HL-60/S4 treated with phorbol 12-myristate 13-acetate at 8.2 ng/mL for 4 days and 3 days (cell line): ENCODE data around the gene SELENON.
"Not testable (repeated sequence)": the region's sequence is repeated elsewhere in the genome, so short reads cannot be mapped to it uniquely, and the experiment has no call there.

Experiments used
- in situ Hi-C: fragments of 300-500 bp; cut with MboI; formaldehyde crosslinking; loops from 2 replicates; pipeline ENCODE4 v1.15.0; 2022; ENCODE audit warnings: low sequenced_read_pairs

SELENON gene

DNA sequence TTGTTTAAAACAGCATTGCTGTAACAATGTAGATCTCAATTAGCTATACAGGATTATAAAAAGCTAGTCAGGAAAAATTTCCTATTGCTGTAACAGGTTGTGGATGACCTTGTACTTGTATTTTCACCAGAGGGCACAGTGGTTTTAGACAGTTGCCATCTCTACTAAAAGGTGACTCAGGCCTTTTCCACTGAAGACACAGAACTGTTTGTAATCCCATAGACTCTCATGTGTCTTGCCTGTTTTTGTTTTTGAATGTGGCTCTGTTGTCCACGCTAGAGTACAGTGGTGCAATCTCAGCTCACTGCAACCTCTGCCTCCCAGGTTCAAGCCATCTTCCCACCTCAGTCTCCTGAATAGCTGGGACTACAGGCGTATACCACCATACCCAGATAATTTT lies 25.6 kb downstream of the SELENON start:
- in situ Hi-C loops: no loop called here

DNA sequence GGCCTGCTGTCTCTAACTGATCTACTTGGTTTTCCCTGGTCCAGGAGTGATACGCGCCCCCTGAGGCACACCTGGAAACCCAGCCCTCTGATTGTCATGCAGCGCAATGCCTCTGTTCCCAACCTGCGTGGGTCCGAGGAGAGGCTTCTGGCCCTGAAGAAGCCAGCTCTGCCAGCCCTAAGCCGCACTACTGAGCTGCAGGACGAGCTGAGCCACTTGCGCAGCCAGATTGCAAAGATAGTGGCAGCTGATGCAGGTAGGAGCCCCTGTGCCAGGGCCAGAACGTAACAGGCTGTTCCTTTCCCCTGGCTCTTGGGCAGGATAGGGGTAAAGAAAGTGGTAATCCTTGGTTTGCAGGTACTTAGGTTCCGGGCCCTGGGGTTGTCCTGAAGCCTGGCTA lies 26.6 kb downstream of the SELENON start:
- in situ Hi-C loops: no loop called here

DNA sequence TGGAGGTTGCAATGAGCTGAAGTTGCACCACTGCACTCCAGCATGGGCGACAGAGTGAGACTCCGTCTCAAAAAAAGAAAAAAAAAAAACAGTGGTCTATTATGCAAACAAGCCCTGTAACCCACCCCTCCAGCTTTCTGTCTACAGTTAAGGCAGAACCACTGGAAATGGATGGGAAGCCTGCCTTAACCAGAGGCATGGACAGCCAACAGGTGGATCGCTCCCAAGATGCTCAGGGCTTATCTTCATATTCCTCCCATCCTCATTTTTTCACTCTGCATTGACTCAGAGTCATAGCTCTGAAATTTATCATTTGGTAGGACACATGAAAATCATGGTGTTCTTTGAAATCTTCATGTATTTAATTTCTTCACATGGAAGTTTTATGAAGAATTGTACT lies 28.5 kb downstream of the SELENON start:
- in situ Hi-C loops: no loop called here

DNA sequence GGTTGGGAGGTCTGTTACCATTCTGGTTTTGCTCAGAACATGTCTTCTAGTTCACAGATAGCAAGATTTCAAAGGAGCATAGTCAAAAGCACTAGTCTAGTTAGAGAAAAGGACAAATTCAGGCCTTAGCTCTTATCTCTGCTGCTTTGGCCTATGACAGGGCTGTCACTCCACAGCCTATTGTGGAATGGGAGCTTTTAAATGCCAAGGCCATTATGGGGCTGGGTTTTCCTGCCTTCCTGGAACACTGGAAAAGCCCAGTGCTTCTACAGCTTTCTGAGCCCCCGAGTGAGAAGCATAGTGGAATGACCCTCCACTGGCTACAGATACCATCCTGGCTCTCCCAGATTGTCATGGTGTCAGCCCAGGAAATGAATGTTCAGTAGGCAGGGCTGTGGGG lies 29.1 kb downstream of the SELENON start:
- in situ Hi-C loops: no loop called here

DNA sequence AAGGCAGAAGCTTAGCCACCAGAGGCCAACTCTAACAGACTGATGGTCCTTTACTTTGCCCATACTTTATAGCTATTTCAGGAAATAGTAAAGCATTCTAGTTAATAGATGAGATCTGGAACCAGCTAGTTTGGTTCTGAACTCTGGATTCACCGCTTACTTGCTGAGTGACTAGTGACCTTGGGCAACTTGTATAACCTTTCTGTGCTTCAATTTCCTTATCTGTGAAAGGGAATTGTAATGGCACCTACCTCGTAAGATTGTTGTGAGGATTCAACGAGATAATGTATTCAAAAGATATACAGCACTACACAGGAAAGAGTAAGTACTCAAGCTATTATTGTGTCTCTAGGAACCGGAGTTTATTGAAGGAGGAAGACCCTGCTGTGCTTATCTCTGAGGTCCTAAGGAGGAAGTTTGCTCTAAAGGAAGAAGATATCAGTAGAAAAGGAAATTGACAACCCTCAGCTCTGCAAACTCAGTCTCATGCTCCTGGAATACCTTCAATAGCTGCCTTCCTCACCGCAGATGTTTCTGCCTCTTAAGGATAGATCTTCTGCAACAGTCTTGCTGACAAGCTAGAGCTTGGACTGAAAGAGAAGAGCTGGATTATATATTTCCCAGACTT lies 31.7 kb downstream of the SELENON start:
- in situ Hi-C loops: no loop called here

DNA sequence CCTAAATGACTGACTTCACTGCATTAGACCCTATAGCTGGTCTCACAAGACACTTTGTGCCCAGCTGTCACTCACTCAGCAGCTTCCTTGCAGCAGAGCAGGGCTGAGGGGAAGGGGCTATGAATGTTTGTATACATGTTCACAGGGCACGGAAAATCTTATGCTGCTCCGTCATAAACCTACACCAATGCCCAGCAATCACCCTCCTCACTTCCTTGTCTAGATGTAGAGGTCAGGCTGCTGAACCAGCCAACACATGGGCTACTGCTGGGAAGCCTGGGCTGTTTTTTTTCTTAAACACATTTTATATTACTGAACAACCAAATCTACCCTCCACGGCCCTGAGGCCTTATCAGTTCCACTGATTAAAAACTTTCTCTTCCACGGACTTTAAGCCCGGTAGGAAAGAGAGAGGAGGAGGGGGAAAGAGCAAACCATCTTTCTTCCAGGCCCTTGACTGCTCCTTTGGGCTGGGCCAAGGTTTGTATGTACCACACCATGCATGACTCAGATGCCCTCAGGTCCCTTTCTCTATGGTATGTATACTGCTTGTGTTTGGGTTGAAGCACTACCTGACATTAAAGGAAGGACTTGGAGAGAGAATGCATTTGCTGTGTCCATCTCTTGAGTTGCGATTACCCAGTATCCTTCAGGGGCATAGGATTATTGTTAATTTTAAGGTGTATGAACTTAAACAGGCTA lies 32.5 kb downstream of the SELENON start:
- in situ Hi-C loops: no loop called here

DNA sequence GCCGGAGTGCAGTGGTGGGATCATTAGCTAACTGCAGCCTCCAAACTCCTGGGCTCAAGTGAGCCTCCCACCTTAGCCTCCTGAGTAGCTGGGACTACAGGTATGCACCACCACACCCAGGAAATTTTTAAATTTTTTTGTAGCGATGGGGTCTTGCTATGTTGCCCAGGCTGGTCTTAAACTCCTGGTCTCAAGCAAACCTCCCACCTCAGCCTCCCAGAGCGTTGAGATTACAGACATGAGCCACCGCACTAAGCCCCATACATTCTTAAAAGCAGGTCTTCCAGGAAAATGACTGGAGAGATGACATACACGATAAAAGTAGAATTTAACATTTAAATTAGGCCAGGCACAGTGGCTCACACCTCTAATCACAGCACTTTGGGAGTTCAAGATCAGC lies 33.2 kb downstream of the SELENON start:
- in situ Hi-C loops: no loop called here

DNA sequence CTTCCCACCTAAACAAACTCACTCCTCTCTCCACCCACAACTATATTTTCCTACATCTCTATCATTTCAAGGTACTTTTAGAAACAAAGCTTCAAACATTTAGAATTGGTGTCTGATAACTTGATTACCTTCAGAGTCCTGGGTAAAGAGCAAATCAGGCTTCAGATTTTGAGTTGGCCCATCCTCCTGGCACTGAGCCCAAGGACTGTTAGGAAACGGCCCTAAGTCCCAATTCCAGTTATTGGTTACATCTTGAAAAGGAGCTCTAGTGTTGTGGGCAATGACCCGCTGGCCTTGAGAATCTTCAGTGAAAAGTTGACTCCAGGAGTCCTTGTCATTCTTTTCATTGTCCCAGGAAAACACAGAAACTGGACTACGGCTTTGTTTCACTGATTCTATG lies 34.9 kb downstream of the SELENON start:
- in situ Hi-C loops: no loop called here

DNA sequence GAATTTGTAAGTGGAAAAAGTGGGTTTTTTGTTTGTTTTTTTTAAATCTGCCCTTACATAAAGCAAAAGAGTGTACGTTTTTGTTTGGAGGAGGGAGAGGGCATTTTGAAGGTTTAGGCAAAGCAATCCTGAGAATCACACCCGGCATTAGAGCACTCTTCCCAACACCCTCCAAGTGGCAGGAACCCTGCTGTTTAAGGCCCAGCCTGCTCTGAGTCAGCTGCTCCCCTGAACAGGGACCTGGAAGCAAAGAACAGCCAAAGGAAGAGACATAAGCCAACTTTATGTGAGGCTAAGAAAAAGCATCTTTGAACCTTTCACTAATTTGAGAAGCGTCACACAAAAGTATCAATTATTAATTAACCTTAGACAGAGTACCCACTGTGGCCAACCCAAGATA lies 36.7 kb downstream of the SELENON start:
- in situ Hi-C loops: no loop called here

DNA sequence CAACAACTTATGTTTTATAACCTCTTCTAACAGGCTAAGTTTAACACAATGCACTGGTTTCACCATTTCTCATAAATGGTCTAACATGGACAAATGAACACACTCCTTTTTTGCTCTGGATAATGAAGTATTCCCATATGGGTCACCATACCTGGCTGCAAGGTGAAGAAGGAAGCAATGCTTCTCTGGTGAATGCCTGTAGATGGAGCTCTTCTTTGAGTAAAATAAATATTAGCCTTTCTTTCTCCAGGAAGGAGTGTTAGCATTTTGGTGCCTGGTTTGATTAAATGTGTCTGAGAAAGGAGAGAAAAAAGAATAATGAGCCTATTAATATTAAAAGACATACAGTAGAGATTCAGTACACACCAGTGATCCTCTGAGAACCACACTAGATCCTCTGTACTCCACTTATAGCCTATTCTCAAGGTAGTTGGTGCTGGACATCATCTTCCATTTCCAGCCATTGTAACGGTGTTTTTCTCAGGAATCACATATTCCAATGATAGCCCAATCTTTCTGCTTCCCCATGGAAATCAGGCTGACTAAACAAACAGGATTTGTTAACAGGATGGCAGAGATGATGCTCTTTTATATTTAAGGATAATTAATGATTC lies 37.4 kb downstream of the SELENON start:
- in situ Hi-C loops: no loop called here

DNA sequence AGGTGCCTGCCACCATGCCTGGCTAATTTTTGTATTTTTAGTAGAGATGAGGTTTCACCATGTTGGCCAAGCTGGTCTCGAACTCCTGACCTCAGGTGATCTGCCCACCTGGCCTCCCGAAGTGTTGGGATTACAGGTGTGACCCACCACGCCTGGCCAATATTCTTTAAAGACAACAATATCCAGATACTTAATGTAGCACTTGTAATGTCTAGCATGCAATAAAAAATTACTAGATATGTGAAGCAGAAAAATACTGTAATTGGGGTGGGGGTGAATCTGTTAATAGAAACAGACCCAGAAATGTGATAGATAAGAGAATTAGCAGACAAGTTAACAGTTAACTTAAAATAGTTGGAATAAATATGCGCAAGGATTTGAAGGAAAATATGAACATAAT lies 39.8 kb downstream of the SELENON start:
- in situ Hi-C loops: not testable (repeated sequence)

DNA sequence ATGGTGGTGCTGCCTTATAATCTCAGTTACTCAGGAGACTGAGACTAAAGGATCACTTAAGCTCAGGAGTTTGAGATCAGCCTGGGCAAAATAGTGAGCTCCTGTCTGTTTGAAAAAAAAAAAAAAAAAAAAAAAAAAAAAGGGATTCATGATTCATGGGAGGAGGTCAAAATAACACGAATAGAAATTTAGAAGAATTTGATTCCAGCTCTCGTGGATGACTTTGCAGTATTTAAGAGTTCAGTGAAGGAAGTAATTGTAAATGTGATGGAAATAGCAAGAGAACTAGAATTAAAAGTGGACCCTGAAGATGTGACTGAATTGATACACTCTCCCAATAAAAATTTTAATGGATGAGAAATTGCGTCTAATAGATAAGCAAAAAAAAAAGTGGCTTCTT lies 43.5 kb downstream of the SELENON start:
- in situ Hi-C loops: no loop called here

DNA sequence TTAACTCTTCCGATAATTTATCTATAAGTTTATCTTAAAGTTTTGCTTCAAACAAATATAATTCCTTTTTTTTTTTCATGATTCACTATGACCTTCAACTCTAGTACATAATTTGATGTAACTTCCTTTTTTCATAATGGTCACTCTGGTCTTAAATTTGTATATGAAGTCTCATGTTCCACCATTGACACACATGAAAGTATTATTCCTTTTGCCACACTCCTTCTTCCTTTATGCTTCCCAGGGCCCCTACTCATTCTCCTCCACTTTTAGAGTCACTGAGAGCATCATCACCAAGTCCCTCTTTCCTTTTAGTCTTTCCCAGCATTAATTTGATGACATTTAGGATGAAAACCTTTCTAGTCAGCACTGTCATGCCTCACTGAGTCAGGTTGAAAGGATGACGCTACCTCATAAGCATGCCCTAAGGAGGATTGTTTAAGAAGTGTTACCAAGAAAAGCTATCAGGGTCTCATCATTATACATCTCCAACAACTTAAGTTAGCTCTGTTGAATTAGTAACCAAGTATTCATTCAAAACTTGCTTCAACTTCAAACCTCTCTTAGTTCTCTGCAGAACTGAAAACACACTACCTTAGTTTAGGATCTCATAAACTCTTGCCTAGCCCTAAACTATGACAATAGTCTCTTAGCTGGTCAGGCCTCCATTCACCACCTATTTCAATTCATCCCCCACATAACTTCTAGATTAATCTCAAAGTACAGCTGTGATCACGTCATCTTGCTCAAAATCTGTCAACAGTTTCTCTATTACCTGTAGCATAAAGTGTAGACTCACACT lies 44.7 kb downstream of the SELENON start:
- in situ Hi-C loops: no loop called here

DNA sequence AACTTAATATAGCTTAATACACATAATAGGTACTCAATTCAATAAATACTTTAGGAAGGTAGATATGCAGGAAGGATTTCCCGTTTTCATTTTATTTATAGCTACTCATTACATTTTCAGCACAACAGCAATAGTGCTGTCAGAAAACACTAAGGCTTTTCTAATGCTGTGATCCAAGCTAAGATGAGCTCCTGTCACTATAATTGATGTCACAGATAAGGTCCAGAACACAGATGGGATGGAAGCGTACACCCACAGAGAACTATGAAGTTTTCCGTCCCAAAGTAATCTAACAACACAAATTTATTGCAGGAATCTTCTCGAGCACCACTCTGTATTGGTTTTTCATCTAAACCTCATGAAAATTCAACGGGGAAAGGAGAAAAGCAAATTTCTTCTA lies 45.7 kb downstream of the SELENON start:
- in situ Hi-C loops: no loop called here

DNA sequence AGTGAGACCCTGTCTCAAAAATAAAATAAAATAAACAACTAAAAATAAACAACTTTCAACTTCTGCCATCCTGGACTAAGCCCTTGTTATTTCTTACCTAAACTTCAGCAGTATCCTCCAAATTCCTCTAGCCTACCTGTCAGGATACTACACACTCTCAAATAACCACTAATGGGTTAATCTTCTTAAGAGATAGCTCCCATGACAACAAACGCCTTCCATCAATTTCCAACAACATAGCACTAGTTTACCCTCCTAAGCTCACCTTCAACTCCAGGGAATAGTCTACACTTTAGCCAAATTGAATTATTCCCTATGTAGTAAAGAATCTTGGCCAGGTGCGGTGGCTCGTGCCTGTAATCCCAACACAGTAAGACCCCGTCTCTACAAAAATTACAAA lies 47.9 kb downstream of the SELENON start:
- in situ Hi-C loops: no loop called here

DNA sequence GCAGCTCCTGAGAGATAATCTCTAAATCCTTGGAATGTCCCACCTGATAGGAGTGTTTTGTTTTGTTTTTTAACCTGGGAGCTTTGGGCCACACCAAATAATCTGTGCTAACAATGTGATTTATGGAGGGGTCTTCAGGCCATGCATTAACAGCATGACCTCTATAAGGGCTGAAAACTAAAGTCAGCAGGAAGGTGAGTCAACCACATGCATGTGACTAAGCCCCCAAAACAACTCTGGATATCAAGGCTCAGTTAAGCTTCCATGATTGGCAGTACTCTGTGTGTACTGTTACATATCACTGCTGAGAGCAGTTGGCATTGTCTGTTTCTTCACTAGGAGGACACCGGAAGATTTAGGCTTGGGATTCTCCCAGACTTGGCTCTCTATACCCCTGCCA lies 48.5 kb downstream of the SELENON start:
- in situ Hi-C loops: no loop called here

DNA sequence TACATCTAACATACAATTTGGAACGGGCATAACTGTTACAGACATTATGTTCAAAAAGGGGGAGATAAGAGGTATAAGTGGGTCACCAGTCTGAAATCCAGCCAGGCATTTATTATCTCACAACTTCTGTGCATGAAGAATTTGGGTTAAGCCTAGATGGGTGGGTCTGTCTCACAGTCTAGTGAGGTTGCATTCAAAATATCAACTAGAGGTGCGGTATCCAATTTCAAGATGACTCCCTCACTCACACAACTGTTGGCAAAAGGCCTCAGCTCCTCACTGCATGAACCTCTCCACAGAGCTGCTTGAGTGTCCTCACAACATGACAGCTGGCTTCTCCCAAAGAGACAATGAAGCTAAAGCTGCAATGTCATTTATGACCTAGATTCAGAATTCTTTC lies 54.6 kb downstream of the SELENON start:
- in situ Hi-C loops: no loop called here

DNA sequence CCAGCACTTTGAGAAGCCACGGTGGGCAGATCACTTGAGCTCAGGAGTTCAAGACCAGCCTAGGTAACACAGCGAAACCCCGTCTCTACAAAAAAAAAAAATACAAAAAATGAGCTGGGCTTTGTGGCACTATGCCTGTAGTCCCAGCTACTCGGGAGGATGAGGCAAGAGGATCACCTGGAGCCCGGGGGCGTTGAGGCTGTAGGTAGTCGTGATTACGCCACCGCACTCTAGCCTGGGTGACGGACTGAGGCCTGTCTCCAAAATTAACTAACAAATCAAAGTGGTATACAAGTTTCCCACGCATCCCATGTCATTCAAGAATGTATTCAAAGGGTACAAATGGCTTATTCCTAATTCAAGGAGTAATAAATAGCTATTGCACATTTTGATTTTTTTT lies 56.9 kb downstream of the SELENON start:
- in situ Hi-C loops: no loop called here

DNA sequence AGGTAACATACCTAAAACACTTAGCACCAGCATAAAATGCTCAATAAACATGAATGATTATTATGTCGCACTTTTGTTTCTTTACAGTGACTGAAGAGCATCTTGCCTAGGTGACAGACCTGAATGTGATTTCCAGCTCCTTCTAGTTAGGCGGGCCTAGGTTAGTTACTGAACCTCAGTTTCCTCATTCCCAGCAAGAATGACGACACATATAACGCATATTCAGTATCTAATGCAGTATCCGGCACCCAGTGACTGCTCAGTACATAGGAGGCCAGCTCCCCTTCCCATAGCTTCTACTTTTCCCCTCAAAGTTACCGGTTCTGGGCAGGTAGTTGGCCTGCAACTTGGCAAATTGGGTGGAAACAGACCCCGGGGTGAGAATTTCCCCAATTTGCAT lies 58.5 kb downstream of the SELENON start:
- in situ Hi-C loops: no loop called here

DNA sequence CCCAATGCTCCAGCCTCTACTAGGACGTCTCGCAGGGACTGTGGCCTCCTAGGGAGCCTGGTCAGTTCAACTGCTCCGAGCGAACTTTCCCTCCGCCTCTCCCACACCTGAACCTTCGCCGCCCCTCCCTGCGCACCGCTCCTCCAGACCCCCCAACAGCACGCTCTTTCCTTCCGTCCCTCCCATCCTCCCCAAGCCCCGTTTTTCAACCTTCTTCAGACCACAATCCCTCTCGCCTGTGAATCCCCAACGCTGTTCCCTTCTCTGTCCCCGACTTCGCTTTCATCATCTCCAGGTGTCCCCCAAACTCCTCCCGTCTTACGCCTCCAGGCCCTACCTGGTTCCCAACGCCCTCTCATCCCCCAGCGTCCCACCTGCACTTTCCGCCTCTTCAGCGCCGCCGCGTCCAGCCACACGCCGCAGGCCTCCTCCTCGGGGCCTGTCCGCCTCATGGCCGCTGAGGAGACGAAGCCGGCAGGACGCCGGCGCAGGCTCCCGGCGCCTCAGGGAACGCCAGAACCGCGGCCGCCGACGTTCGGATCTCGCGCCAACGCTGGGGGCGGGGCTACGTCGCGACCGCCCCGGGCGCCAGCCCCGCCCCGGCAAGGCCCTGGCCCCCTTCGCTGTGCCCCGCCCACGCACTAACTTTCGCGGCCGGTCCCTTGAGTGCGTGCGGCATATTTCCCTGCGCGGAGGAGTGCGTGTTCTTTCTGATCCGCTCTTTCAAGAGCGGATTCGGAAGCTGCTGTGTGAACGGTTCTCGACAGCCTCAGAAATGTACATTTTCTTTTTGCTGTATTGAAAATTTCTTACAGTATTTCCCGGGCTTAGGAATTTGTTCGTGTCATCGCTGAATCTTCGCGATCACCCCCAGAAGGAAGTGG lies 59.2 kb downstream of the SELENON start, which contains the start of gene AUNIP:
Gene AUNIP (minus strand): TSS at position 552 of the 884 bp plus-strand sequence. CDS start 100 bp downstream, at position 452.
- in situ Hi-C loops: no loop called here
